Stimulated activated effector memory CD8-positive, alpha-beta T cell treated with anti-CD3 and anti-CD28 coated beads, Interleukin-12 subunit alpha, Interleukin-12 subunit beta, amount 100 ng/mL, for 72 hours (primary cell): ENCODE results near the gene ZFP62.
"Not testable (repeated sequence)": the region's sequence is repeated elsewhere in the genome, so short reads cannot be mapped to it uniquely, and the experiment has no call there.

Experiments
- ATAC-seq: fragments of 150-1000 bp; cut with Tn5 transposase; 2 replicates; pipeline ENCODE4 v1.10.0; 2021
- DNase-seq, 2 donors: peaks; one replicate each; pipeline ENCODE4 v3.0.0; 2021 to 2022; ENCODE audit warnings: low spot score in 2 of 2
- H3K27ac Mint-ChIP-seq: one replicate; pipeline ENCODE4 v1.8.0; 2022; ENCODE audit warnings: mild to moderate bottlenecking, mixed read lengths
- H3K36me3 Mint-ChIP-seq: one replicate; pipeline ENCODE4 v1.8.0; 2022; ENCODE audit warnings: mild to moderate bottlenecking, mixed read lengths
- H3K4me1 Mint-ChIP-seq: one replicate; pipeline ENCODE4 v1.8.0; 2022; ENCODE audit warnings: mixed read lengths
- H3K4me3 Mint-ChIP-seq: one replicate; pipeline ENCODE4 v1.8.0; 2022; ENCODE audit warnings: mild to moderate bottlenecking, mixed read lengths
- H3K9me3 Mint-ChIP-seq: one replicate; pipeline ENCODE4 v1.8.0; 2022; ENCODE audit warnings: mixed read lengths

The ZFP62 gene

DNA sequence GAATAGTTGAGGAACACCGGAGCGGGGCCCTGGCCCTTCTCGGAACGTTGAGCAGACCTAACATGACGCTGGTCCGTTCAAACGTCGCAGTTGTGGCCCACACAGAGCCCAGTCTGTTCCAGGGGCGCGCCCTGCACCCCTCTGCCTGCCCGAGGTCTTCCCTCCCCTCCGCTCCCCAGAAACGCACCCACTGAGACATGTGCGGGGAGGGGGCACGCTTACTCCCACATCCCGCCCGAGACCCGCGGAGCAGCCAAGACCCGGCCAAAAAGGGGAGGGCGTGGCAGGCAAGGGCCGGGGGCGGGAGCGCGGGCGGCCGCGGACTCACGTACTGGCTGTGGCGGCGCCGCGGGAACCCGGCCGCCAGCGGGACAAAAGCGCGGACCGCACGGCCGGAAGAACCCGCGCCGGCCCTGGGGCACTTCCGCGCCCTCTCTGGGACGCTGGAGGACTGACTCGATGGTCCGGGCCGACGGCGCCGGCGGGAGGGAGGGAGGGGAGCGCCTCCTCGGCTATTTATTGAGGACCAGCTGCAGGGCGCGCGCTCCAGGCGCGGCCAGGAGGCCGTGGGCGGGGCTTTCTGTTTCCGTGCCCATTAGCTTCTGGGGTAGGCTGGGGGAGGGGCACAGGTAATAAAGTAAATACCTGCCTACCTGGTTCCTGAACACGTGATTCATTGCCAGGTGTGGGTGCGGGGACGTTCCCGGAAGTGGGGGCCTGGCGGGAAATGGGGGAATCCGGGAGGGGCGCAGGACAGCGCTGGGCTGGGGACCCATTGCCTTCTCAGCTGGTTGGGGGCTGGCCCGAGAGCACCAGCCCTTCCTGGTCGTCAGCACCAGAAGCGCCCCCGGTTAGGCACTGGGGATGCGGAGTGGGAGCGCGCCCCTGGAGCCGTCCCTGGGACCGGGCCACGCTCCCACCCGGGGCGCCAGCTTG, at the start of gene ZFP62:
Gene ZFP62, minus strand, starts transcription at position 390 of the 936 bp plus-strand sequence. Its CDS starts 57 bp downstream, at position 333.
- H3K4me1 Mint-ChIP-seq, result peaks cover 21% of the 10 kb centered on the region
- H3K36me3 Mint-ChIP-seq, result peaks cover 28% of the 10 kb centered on the region
- ATAC-seq (peak; percentile 94), DNase-seq (peak; percentile 88 to 95)
- no peaks in the 10 kb centered on the region for H3K9me3 Mint-ChIP-seq
- peak within 1 kb of the TSS; percentile 91 for H3K27ac Mint-ChIP-seq
- H3K4me3 Mint-ChIP-seq, result peak within 1 kb of the TSS; percentile 89

DNA sequence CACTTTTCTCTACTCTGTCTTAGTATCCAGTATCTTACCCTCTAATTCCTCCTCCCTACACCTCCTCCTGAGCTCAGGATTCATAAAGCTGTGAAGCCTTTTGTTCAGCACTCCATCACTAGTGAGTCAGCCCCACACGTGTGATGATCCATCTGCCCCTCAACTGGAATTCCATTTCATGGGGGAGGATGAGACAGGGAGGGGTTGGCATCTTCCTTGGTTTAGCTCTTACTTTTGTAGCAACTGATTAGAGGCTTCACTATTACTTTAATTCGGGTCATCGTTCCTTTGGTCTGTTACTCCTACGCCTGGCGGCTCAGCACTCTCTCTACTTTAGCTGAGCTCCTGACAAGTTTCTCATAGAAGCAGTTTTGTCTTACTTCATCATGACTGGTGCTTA, 49.7 kb upstream of the ZFP62 start:
- no peak overlapping the region for H3K27ac Mint-ChIP-seq
- peaks cover 9% of the 10 kb centered on the region for H3K4me1 Mint-ChIP-seq
- H3K36me3 Mint-ChIP-seq, result no peaks in the 10 kb centered on the region
- no peak for DNase-seq
- no peak for ATAC-seq
- no peaks in the 10 kb centered on the region for H3K9me3 Mint-ChIP-seq
- H3K4me3 Mint-ChIP-seq, result no peak overlapping the region

DNA sequence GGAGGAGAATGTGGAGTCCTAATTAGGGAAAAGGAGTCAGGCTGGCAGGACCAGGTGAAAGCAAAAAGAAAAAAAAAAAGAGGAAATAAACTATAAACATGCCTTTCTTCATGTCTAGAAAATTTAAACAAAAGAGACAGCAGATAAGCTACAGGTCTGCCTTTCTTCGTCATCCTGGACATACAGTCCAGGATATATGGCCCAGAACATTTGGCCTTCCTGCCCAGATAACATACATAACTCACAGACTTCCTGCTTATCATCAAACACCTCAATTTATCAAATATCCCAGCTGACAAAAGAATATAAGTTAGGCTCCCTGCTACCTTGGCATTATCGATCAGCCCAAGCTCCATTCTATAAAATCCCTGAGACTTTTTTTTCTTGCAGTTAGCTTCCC, 49.1 kb upstream of the ZFP62 start:
- no peak for ATAC-seq
- peaks cover 9% of the 10 kb centered on the region for H3K4me1 Mint-ChIP-seq
- no peak for DNase-seq
- no peaks in the 10 kb centered on the region for H3K36me3 Mint-ChIP-seq
- H3K9me3 Mint-ChIP-seq, result no peaks in the 10 kb centered on the region
- H3K4me3 Mint-ChIP-seq, result peak overlapping the region; percentile 26
- peak overlapping the region; percentile 39 for H3K27ac Mint-ChIP-seq

DNA sequence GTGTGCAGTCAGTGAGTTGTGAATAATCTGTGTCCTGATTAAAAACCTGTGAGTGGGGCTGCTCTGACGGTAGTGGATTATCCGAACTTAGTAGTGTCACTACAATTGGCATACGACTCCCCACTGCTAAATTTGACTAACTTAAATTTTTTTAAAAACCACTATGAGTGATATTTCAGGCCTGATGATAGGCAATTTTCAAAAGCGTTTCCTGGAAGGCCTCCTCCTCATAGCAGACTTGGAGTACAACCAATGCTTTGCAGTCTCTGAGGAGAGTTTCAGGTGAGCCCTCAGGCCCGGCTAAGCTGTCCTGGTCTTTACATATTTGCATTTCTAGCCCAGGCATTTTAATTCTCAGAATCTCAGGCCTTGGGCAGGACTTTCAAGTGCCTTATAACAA, 48.7 kb upstream of the ZFP62 start:
- Mint-ChIP-seq H3K36me3 (no peaks in the 10 kb centered on the region), H3K4me3 (peak overlapping the region; percentile 26), H3K27ac (peak overlapping the region; percentile 39), H3K4me1 (peaks cover 9% of the 10 kb centered on the region), H3K9me3 (no peaks in the 10 kb centered on the region)
- peak; percentile 55 for ATAC-seq
- no peak for DNase-seq

DNA sequence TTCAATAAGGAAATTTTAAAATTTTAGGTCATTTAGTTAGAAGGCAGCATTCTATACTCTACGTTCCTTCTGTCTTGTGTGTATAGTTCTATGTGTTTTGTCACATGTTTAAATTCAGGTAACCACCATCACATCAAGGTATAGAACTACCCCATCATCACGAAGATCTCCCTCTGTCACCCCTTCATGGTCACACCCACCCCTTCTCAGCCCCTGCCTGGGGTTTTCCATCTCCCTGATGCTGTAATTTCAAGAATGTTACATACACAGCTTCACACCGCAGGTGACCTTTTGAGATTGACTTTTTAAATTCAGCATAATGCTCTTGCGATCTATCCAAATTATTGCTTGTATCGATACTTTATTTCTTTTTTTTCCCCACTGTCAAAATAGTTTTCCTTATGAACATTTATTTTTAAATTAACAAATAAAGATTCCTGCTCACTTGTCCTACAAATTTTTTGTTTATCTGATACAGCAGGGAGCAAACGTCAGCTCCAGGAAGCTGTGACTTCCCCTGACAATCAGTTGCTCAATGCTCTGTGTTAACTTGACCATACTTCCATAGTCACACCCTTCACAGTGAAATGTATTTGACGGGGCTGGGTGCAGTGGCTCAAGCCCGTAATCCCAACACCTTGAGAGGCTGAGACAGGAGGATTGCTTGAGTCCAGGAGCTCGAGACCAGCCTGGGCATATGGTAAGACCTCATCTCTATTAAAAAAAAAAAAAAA, 48.1 kb upstream of the ZFP62 start:
- DNase-seq, result no peak
- Mint-ChIP-seq H3K9me3 (no peaks in the 10 kb centered on the region), H3K4me1 (peaks cover 9% of the 10 kb centered on the region), H3K36me3 (no peaks in the 10 kb centered on the region), H3K27ac (peak overlapping the region; percentile 39), H3K4me3 (peak overlapping the region; percentile 26)
- ATAC-seq, result peak; percentile 88

DNA sequence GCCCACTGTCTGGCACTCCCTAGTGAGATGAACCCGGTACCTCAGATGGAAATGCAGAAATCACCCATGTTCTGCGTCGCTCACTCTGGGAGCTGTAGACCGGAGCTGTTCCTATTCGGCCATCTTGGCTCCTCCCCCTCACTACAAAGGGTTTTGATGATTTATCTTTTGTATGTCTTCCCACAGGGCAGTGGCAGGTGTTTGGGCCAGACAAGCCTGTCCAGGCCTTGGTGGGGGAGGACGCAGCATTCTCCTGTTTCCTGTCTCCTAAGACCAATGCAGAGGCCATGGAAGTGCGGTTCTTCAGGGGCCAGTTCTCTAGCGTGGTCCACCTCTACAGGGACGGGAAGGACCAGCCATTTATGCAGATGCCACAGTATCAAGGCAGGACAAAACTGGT, 47.3 kb upstream of the ZFP62 start:
- Mint-ChIP-seq H3K4me3 (no peak overlapping the region), H3K27ac (no peak overlapping the region), H3K36me3 (no peaks in the 10 kb centered on the region), H3K9me3 (no peaks in the 10 kb centered on the region), H3K4me1 (peaks cover 9% of the 10 kb centered on the region)
- no peak for ATAC-seq
- no peak for DNase-seq

DNA sequence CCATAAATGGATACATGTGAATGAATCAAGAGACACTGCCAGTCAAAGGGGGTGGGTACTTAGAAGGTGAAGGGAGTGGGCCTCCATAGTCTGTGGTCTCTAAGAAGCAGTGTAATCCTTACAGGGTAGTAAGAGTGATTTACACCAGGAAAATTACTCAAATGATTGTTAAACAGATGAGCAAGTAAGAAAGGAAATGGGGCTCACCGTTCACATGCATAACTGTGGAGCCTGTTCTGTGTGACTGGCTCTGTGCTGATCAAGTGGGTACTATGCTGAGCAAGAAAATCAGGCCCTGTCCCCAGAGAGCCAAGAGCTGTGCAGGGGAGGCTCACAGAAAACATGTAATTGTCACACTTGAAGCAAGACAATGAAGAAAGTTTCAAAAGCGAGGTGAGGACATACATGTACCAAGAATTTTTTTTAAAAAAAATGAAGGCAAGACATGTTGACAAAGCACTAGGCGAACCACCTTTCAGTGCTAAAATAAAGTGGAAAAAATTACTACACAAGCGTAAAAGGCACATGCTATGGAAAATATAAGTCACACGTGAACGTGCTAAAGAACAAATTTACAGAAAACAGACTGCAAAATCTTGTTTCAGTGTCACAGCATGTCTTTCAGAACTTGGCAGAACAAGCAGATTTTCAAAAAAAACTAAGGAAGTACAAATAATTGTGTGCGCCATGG, 40.4 kb upstream of the ZFP62 start:
- no peak overlapping the region for H3K4me3 Mint-ChIP-seq
- no peaks in the 10 kb centered on the region for H3K9me3 Mint-ChIP-seq
- H3K36me3 Mint-ChIP-seq, result no peaks in the 10 kb centered on the region
- DNase-seq, result no peak
- H3K4me1 Mint-ChIP-seq, result no peaks in the 10 kb centered on the region
- H3K27ac Mint-ChIP-seq, result no peak overlapping the region
- peak; percentile 72 for ATAC-seq

DNA sequence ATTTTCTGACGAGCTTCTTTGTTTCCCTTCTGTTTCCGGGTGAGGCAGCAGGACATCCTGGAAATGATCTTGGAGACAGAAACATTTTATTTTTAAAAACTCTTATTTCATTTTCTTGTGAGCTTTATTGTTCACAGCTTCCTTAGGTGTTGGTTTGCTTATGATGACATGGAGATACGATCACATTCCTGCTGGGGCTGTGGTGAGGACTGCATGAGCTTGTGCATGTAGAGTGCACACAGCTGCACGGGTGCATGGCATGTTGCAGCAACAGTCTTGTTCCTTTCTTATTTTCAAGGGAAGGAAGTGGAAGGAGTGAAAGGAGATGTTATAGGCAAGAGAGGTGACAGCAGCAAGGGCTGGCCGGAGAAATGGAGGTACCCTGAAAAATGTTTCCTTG, 39.1 kb upstream of the ZFP62 start:
- Mint-ChIP-seq H3K9me3 (no peaks in the 10 kb centered on the region), H3K4me3 (no peak overlapping the region), H3K27ac (no peak overlapping the region), H3K4me1 (no peaks in the 10 kb centered on the region), H3K36me3 (no peaks in the 10 kb centered on the region)
- DNase-seq (no peak), ATAC-seq (no peak)

DNA sequence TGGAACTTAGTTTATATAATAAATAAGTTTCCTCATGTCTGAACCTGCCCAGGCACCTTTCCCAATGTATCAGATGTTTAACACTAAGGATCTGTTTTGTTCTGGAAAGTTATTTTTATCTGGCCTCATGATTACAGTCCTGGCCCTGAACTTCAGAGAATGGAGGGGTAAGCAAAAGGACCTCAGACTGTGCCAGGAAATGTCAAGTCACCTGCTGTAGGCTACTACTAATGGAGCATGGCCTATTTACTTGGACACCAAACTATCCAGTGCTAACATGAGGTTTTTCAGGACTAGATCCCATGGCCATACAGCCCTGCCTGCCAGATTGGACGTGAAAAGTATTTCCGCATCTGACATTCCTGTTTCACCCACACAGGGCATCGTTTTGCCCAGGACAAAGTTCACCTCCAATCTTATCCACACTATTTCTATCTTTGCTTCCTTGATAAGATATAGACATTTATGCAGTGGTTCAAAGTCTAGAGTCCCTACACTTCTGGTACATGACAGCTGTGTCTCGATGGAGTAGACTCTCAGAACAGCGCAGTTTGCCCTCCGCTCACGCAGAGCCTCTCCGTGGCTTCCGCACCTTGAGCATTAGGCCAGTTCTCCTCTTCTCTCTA, 37.7 kb upstream of the ZFP62 start, which contains the start of gene BTNL8:
Gene BTNL8, plus strand, starts transcription at position 539 of the 626 bp plus-strand sequence. CDS start 152 bp downstream, outside the sequence.
- DNase-seq (no peak), ATAC-seq (no peak)
- no peaks in the 10 kb centered on the region for H3K4me1 Mint-ChIP-seq
- no peaks in the 10 kb centered on the region for H3K36me3 Mint-ChIP-seq
- H3K9me3 Mint-ChIP-seq, result no peaks in the 10 kb centered on the region
- H3K27ac Mint-ChIP-seq, result no peak within 1 kb of the TSS
- no peak within 1 kb of the TSS for H3K4me3 Mint-ChIP-seq

DNA sequence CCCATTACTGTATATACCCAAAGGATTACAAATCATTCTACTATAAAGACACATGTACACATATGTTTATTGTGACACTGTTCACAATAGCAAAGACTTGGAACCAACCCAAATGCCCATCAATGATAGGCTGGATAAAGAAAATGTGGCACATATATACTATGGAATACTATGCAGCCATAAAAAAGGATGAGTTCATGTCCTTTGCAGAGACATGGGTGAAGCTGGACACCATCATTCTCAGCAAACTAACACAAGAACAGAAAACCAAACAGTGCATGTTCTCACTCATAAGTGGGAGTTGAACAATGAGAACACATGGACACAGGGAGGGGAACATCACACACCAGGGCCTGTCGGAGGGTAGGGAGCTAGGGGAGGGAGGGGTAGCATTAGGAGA, 34.3 kb upstream of the ZFP62 start:
- not testable (repeated sequence) for DNase-seq, H3K27ac Mint-ChIP-seq, ATAC-seq, H3K9me3 Mint-ChIP-seq, H3K36me3 Mint-ChIP-seq, H3K4me3 Mint-ChIP-seq, H3K4me1 Mint-ChIP-seq

DNA sequence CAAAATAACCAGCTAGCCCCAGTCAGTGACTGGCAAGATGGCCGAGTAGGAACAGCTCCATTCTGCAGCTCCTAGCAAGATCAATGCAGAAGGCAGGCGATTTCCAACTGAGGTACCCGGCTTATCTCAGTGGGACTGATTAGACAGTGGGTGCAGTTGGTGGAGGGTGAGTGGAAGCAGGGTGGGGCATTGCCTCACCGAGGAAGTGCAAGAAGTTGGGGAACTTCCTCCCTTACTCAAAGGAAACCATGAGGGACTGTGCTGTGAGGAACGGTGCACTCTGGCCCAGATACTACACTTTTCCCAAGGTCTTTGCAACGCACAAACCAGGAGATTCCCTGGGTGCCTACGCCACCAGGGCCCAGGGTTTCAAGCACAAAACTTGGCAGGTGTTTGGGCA, 28.3 kb upstream of the ZFP62 start:
- H3K27ac Mint-ChIP-seq, result no peak overlapping the region
- H3K4me3 Mint-ChIP-seq, result no peak overlapping the region
- DNase-seq (no peak), ATAC-seq (no peak)
- H3K36me3 Mint-ChIP-seq, result no peaks in the 10 kb centered on the region
- no peaks in the 10 kb centered on the region for H3K4me1 Mint-ChIP-seq
- no peaks in the 10 kb centered on the region for H3K9me3 Mint-ChIP-seq

DNA sequence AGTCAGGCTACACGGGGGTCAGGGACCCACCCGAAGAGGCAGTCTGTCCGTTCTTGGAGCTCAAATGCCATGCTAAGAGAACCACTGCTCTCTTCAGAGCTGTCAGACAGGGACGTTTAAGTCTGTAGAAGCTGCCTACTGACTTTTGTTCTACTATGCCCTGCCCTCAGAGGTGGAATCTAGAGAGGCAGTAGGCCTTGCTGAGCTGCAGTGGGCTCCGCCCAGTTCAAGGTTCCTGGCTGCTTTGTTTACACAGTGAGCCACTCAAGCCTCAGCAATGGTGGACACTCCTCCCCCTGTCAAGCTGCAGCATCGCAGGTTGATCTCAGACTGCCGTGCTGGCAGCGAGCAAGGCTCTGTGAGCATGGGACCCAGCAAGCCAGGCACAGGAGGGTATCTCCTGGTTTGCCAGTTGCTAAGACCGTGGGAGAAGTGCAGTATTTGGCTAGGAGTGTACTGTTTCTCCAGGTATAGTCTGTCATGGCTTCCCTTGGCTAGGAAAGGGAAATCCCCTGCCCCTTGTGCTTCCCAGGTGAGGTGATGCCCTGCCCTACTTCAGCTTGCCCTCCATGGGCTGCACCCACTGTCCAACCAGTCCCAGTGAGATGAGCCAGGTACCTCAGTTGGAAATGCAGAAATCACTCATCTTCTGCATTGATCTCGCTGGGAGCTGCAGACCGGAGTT, 24.9 kb upstream of the ZFP62 start:
- not testable (repeated sequence) for H3K36me3 Mint-ChIP-seq, H3K9me3 Mint-ChIP-seq, DNase-seq, H3K4me3 Mint-ChIP-seq, H3K27ac Mint-ChIP-seq, ATAC-seq, H3K4me1 Mint-ChIP-seq

DNA sequence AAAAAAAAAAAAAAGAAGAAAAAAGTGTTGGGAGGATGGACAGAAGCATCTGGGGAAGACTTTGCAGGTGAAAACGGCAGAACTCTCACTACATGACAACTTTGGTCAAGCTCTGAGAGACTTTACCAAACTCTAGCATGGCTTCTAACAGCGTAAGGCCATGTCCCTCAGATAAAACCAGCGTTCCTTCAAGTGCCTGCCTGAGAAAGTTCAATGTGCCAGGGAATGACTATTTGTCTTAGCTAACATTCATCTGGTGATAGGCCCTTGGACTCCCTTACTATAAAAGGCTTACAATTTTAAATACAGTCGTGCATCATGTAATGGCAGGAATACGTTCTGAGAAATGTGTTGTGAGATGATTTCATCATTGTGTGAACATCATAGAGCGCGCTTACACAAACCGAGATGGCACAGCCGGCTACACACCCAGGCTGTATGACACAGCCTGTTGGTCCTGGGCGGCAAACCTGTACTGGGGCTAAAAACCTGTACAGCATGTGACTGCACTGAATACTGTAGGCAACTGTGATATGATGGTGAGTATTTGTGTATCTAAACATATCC, 14.9 kb upstream of the ZFP62 start:
- DNase-seq, result no peak
- H3K4me1 Mint-ChIP-seq, result peaks cover 11% of the 10 kb centered on the region
- H3K9me3 Mint-ChIP-seq, result no peaks in the 10 kb centered on the region
- H3K36me3 Mint-ChIP-seq, result no peaks in the 10 kb centered on the region
- no peak for ATAC-seq
- no peak overlapping the region for H3K4me3 Mint-ChIP-seq
- H3K27ac Mint-ChIP-seq, result no peak overlapping the region
